Fibroblast of mammary gland (primary cell): ENCODE data around the gene FAM181B.

Experiments used
- DNase-seq: peaks from one replicate; pipeline ENCODE4 v3.0.0-alpha.2; 2010; ENCODE audit warnings: low read depth
- H3K4me3 ChIP-seq: 2 replicates; pipeline ENCODE4 v1.5.1; 2011; ENCODE audit warnings: low read depth, mild to moderate bottlenecking, low read length, moderate library complexity; ENCODE audit not compliant: control insufficient read depth
- CTCF ChIP-seq: conservative IDR thresholded peaks from 2 replicates; pipeline ENCODE4 v1.5.1; 2011; ENCODE audit warnings: low read depth, low read length, inconsistent platforms; ENCODE audit not compliant: control insufficient read depth, insufficient read depth

FAM181B gene

DNA sequence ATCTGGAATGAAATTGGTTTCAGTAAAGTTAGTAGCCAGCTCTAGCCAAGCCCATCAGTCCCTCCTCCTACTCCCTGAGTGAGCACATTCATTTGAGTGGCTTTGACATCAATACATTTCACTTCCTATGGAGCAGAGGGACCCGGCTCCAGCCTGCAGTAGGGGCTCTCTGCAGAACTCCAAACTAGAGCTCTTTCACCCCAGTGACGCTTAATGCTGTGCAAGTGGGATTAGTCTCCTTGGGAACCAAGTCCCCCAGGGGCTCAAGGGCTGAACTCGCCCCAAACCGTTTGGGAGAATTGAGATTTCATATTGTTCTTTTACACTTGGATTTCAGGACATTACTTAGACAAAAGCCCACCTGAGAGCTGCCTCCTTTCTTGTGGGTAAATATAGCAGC is 4.4 kb upstream of the FAM181B start:
- TF ChIP-seq CTCF: no peak
- no peak for DNase-seq
- no peak overlapping the region for H3K4me3 ChIP-seq

GRCh38 chr11:82734120-82734479 is 436 bp upstream of the FAM181B start:
- no peak overlapping the region for H3K4me3 ChIP-seq
- no peak for DNase-seq
- no peak for TF ChIP-seq CTCF

DNA sequence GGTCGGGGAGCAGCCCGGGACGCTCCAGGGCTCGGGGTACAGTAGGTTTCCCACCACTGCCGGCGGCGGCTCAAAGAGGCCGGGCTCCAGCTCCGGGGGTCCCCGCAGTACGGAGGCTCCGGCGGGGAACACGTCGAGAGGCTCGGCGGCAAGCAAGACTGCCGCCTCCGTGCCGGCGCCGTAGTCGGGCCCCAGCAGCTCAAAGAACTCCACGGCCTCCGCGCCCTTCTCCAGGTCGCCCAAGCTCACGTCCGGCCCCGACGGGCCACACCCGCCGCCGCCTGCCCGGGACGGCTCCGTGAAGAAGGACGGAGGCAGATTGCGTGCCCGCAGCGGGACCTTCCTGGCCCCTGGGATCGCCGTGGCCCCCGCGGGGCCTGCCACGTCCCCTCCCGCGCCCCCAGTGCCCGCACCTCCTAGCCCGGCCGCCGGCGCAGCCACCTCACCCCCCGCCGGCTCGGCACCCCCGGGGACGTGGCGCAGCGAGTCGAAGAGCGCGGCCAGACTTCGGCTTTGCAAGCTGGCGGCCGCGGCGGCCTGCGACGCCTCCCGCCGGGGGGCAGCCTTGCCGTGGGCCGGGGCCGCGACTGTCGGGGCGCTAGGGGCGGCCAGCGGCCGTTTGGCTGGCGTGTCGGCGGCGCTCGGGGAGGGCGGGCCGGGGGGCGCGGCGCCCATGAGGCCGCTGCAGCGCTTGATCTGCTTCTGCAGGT is 775 bp downstream of the FAM181B start:
- TF ChIP-seq CTCF: no peak
- H3K4me3 ChIP-seq: peak overlapping the region; percentile 19
- DNase-seq: no peak

- TF ChIP-seq CTCF: no peak
- no peak overlapping the region for H3K4me3 ChIP-seq
- DNase-seq: no peak
These were observed 1.3 kb downstream of the FAM181B start for GRCh38 chr11:82732348-82732733.

GRCh38 chr11:82731691-82732277 is 1.9 kb downstream of the FAM181B start:
- no peak for DNase-seq
- H3K4me3 ChIP-seq: no peak overlapping the region
- no peak for TF ChIP-seq CTCF

GRCh38 chr11:82730754-82731153 is 2.9 kb downstream of the FAM181B start:
- TF ChIP-seq CTCF: no peak
- no peak overlapping the region for H3K4me3 ChIP-seq
- DNase-seq: no peak
